ENCODE measurements around the gene PCDH9.
A peak's percentile ranks its signal among the peaks of the same experiment; 100 is the strongest.

The PCDH9 gene

GRCh38 chr13:67229481-67230403, at the start of gene PCDH9:
TSS of gene PCDH9 (minus strand) at chr13:67230336. CDS start at chr13:67228440, 1,896 bp downstream.
- DNase-seq: peak; percentile 15

DNA sequence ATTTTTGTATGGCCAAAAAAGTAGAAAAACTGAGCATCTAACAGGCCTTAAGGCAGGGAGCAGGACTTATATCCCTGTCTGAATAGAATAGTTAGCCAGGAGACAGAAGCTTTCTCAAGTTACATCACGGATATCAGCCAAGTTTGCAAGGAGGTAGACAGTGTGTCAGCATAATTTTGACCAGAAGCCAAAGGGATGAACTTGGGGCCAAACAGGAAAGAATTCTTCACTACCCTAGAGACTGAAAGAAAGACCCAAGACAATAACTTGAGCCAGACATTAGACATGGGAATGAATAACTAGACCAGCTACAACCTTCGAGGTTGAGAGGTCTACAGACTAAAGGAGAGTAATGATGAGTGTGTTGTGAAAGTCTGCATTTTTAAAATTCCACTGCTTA, 48.1 kb upstream of the PCDH9 start:
- no peak for DNase-seq

DNA sequence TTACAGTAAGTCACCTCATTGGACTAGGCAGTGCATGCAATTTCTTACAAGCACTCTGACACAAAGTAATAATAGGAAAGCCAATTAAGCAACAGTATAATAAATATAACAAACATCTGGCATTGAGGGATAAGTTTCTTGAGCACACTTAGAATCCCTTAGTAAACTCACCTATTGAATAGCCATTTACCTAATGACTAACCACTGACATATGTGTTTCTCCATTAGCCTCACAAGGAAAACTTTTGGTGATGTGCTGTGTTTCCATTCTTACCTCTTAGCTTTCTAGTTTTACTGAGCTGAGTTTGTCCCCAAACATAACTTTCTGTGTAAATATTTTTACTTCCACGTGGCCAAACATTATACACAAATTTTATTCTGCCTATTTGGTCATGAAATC, 47.4 kb upstream of the PCDH9 start:
- DNase-seq: no peak

- no peak for DNase-seq
These were observed 45.3 kb upstream of the PCDH9 start for GRCh38 chr13:67275351-67275960.

DNA sequence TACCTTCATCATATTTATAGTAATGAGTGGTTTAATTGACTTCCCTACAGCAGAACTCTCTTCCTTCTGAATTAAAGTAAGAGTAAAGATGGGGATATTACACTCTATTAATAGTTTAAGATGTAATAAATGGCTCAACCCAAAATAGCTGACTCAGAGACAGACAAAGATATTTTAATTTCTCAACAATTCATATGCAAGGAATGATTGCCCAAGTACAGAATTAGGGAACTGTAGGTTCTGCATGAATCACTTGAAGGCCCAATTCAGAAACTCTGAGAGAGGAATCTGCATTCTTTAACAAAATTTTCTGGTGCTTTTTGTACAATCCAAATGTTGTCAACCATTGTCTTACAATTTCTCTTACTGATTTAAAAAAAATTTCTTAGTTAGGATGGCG, 42.9 kb upstream of the PCDH9 start:
- DNase-seq: no peak

GRCh38 chr13:67267136-67267535, 37.0 kb upstream of the PCDH9 start:
- DNase-seq: no peak

GRCh38 chr13:67259208-67259607, 29.1 kb upstream of the PCDH9 start:
- no peak for DNase-seq

- DNase-seq: no peak
These were observed 28.3 kb upstream of the PCDH9 start for GRCh38 chr13:67258482-67258881.

DNA sequence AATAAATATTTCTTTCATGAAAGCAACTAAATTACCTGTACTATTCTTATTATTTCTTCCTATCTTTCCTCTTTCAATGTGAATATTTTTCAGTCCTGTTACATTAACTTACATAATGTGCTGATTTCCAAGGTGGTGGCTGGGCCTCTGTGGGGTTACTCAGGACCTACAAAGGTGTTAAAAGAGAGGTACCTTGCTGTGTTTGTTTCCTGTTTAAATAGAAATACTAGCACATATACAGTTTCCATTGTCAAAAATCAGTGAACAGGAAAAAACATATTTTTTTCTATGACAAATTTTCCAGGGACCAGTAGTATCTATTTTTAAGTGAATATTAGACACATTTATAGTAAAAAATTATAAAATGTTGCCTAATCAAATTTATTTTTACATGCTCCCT, 8.7 kb upstream of the PCDH9 start:
- DNase-seq: no peak

DNA sequence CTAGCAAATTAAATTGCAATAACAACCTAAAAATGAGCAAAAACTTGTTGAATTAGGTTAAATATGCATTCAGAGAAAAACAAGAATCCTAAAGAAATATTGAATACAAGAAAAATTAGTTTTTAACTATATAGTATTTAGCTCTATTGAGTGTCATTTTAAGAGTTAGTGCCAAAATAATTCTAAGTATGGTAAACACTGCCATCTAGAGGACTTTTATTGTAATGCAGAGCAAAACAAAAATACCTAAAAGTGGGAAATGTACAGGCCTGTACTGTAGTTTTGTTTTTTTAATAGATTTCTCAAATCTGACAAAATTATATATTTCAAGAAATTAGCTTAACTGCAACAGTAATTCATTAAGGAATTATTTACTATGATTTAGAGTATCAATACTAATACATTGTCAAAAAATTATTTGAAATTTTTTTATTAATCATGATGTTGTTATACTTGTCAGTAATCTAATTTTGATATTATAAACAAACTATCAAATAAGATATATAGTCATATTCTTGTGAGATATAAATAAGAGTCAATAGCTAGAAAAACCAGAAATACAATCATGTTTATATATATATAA, 8.2 kb upstream of the PCDH9 start:
- peak; percentile 21 for DNase-seq

DNA sequence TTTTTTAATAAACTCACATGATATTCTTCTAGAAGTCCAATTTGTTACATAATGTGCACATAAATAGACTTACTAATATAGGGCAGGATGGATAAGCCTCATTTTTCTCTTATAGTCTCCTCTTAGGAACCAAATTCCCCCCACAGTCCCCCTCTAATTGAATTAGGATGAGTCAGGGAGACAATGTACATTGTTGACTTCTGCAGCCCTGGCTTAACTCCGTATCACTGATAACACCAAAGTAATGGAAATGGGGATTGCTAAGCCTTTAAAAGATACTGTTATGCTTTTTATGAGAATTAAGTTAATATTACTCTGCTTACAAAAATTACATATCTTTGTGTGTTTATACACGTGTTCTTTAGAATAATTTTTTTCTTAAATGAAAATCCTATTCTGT, 5.1 kb upstream of the PCDH9 start:
- no peak for DNase-seq

GRCh38 chr13:67232384-67232783, 2.2 kb upstream of the PCDH9 start:
- DNase-seq: no peak

GRCh38 chr13:67231289-67232000, 1.3 kb upstream of the PCDH9 start:
- no peak for DNase-seq

DNA sequence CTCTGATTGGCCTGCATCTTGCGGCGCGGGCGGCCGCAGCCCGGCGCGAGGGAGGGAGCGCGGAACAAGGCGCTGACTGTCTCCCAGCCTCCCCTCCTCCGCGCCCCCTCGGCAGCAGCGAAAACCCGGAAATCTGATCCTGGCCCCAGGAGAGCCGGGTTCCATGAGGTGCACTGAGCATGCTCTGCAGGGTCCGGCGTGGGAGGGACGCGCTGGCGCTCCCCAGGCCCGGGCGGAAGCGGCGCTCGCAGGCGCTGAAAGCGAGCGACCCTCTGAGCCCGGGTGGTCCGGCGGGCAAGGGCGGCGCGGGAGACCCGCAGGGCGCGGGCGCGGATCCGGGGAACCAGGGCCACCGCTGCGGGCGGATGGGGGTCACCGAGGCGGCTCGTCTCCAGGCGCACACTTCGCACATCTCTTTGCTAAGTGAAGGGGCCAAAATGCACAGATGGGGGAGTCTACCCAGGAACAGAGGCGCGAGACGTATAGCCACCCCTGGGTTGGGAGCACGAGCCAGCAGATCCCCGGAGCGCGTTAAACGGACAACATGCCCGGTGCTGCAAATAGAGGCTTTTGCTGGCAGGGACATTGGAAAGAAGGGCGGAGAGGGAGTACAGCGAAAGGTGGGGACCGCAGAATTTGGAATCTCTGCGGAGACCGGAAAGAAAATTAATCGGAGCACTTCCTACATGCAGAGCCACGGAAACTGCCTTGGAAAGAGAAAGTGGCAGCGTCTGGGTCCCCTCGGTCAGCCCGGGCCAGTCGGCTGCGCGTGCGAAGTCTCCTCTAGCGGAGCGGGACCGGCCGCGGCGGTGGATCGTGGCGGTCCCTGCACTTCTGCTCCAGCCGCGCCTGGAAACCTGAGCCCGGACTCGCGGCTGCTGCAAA, 510 bp upstream of the PCDH9 start:
- peak; percentile 86 for DNase-seq

DNA sequence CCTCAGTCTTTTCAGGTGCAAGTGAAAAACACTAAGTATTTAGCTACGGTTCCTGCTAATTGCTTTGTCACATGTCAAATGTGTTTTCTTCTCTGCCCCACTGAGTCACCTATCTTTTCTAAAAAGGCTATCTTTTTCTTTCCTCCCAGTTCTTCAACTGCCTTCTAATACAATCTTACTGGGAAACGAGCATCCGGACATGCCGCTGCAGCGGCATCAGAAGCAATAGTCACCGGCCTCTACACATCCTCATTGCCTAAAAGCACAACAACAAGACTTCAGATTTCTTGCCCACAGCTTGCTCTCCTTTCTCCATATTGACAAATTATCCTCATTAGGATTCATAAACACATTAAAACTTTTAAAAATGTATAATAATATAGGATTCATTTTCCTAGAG, 1.2 kb downstream of the PCDH9 start:
- no peak for DNase-seq

DNA sequence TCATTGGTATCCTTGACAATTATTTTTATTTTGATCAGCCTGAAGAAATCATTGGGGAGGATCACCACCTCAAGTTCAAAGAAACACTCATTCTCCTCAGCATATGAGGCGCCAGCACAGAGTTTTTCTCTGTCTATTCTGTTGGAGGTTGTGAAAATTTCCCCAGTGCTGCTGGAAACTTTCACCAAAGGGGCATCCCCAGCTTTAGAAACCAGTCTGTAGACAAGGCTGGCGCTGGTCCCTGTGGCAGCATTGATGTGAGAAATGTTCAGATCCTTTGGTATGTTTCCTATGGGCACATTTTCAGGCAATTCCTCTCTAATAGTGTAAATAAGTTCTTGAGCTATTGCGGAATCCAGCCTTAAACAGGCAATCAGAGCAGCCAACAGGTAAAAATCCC, 2.1 kb downstream of the PCDH9 start:
- no peak for DNase-seq

GRCh38 chr13:67227131-67227983, 2.8 kb downstream of the PCDH9 start:
- no peak for DNase-seq

DNA sequence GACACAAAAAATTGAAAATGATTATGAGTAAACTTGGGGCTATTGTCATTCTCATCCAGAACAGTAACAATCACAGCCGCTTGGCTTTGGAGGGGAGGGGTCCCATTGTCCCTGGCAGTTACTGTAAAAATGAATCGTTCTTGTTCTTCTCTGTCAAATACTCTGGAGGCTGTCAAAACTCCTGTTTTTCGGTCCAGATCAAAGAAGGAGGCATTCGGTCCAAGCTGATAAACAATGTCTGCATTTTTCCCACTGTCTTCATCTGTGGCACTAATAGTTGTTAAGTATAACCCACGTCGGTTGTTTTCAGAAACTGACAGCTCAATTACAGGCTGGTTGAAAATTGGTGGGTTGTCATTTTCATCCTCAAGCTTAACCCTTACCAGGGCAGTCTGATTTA, 3.4 kb downstream of the PCDH9 start:
- DNase-seq: no peak

DNA sequence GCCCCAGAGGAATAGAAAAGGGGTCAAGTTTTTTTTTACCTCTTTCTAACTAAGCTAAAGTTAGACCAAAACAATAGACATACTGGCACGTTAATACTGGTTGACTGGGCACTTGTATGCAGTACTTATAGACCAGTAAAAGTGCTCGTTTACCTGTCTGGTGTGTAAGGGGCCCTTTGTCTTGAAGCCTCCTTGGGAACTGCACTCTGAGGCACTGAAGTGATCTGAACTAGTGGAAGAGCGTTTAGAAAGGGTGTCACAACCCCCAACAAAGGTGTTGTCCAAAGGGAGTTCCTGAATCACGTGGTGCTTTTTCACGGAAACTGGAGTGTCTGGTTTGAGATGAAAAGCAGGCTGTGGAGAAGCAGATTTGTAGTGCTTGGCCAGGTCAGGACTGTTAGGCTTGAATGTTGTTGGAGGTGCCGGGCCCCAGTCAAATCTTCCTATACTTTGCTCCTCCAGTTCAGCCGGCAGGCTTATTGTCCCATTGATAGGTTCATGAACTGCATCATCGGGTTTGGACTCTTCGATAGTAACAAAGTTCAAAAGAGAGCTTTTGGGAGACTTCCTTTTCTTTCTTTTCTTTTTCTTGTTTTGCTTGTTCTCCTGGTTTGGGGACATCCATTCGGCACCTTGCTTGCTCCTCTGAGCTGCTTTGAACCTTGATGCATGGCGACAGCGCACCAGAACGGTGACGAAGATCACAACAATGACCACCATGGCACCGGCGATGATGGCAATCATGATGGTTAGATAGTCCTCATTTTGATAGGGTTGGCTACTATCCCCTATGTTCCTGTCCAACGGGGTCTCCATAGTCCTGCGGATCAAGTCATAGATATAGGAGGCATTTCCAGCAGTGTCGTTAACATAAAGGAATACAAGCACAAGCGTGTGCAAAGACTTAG, 4.6 kb downstream of the PCDH9 start:
- no peak for DNase-seq

- peak; percentile 67 for DNase-seq
These were observed 5.8 kb downstream of the PCDH9 start for GRCh38 chr13:67224148-67224846.
